Ectodermal cell (in vitro differentiated cells): ENCODE data around the gene ANP32B. TPM values are rescaled to one million over a fixed set of nuclear protein-coding genes. Genes with fewer than 3 reads are reported as not detected.
A peak's percentile ranks its signal among the peaks of the same experiment; 100 is the strongest.

Source experiments
- H3K27ac ChIP-seq: 2 replicates; pipeline ENCODE4 v1.7.0; 2013; ENCODE audit warnings: mild to moderate bottlenecking, low read depth, low read length; ENCODE audit not compliant: insufficient read depth, poor library complexity, severe bottlenecking
- H3K27me3 ChIP-seq: 2 replicates; pipeline ENCODE4 v1.7.0; 2013; ENCODE audit warnings: mild to moderate bottlenecking, low read length; ENCODE audit not compliant: insufficient read depth, control insufficient read depth, poor library complexity, severe bottlenecking
- H3K36me3 ChIP-seq: one replicate; pipeline ENCODE4 v1.7.0; 2013; ENCODE audit warnings: low read length; ENCODE audit not compliant: control insufficient read depth, insufficient read depth
- H3K4me1 ChIP-seq: one replicate; pipeline ENCODE4 v1.7.0; 2013; ENCODE audit warnings: low read length; ENCODE audit not compliant: control insufficient read depth, insufficient read depth
- H3K4me3 ChIP-seq: 2 replicates; pipeline ENCODE4 v1.7.0; 2013; ENCODE audit warnings: low read depth, low read length, control low read depth; ENCODE audit not compliant: insufficient read depth
- H3K9me3 ChIP-seq: 2 replicates; pipeline ENCODE4 v1.7.0; 2013; ENCODE audit warnings: mild to moderate bottlenecking, low read length, moderate library complexity; ENCODE audit not compliant: control insufficient read depth
- WGBS, 2 experiments: methylation state at CpG; one replicate each; pipeline ENCODE4 v1.1.7; 2013; ENCODE audit warnings: missing lambda C conversion rate in 2 of 2; 5-methylcytosine and 5-hydroxymethylcytosine counted together
- polyA plus RNA-seq, 4 experiments: library from polyadenylated mRNA; stranded (reverse); fragments of 50-300 nt; gene quantifications; one replicate each; pipeline ENCODE4 v1.2.3, GENCODE V29; 2013

ANP32B gene
- polyA plus RNA-seq (2013, experiment 1 of 4): 184 TPM
- 166 TPM for polyA plus RNA-seq (2013, experiment 2 of 4)
- polyA plus RNA-seq (2013, experiment 3 of 4): 161 TPM
- polyA plus RNA-seq (2013, experiment 4 of 4): 172 TPM

DNA sequence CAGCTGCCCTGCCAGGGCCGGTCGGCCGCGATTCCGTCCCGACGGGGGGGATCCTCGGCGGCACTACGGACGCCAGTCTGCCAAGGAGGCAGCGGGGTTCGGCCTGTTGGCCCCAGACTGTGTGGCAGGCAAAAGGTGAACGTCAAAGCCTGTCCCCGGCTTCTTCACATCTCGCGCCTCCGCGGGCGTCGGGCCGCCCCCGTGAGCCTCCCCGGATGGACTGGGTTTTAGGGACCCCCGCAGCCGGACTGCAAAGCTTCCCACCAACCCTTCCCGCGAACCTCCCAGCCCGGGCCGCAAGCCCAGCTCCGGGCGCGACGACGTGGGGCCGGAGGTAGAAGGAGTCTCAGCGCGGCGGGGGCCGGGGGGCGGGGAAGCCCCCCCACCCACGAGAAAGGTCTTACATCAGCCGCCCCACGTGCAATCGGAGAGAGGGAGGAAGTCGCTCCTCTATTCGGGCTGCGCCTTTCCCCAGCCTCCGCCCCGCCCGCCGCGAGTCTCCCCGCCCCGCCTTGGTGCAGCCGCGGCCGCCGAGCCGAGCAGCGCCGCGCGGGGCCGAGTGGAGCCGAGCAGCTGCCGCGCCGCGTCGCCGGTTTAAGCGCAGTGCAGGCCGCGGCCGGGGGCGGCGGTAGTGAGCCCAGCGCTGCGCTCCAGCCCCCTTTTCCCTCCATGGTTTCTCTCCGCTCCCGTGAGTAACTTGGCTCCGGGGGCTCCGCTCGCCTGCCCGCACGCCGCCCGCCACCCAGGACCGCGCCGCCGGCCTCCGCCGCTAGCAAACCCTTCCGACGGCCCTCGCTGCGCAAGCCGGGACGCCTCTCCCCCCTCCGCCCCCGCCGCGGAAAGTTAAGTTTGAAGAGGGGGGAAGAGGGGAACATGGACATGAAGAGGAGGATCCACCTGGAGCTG lies at the start of gene ANP32B:
ANP32B (plus strand) TSS at position 659 of the 906 bp plus-strand sequence; CDS start at position 874, 215 bp downstream.
- H3K36me3 ChIP-seq: no peaks in the 10 kb centered on the region
- 0 to 1% methylated on average over 104 to 105 of the region's 105 CpGs for WGBS, 2 experiments
- no peaks in the 10 kb centered on the region for H3K9me3 ChIP-seq
- H3K4me1 ChIP-seq: no peaks in the 10 kb centered on the region
- peaks cover 66% of the 10 kb centered on the region for H3K27me3 ChIP-seq
- H3K27ac ChIP-seq: peak within 1 kb of the TSS; percentile 74
- H3K4me3 ChIP-seq: peak within 1 kb of the TSS; percentile 90

DNA sequence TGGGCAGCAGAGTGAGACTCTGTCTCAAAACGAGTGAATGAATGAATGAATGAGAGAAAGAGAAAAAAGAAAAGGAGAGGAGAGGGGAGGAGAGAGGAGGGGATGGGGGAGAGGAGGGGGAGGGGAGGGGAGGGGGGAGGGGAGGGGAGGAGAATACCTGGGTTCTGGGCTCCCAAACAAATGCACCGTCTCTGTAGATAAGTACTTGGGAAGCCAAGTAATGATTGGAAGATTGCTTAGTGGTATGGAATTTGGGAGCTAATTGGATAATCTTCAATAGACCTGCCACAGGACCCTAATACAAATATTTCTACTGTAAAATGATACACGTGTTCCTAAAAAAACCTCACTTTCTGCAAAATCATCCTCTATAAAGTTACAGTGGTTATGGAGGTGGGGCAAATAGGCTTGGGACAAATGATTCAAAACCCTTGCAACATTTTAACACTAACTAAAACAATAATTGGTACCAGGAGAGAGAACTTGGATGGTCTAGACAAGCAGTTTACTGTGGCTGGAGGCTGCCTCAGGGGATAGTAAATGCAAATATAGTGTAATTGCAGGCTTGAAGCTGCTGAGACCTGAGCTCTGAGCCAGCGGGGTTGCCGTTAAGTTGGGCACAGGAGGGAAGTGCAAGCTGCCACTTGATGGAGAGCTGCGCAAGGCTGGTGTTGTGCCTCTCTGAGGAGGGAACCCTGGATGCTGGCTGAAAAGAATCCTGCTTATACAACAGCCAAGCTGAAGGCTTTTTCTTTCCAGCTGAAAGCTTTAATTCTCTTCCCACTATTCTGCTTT lies 48.6 kb upstream of the ANP32B start:
- no peaks in the 10 kb centered on the region for H3K36me3 ChIP-seq
- H3K4me3 ChIP-seq: no peak overlapping the region
- H3K9me3 ChIP-seq: no peaks in the 10 kb centered on the region
- peaks cover 86% of the 10 kb centered on the region for H3K27me3 ChIP-seq
- WGBS, 2 experiments: 27 to 42% methylated on average over 4 to 5 of the region's 6 CpGs
- no peak overlapping the region for H3K27ac ChIP-seq
- H3K4me1 ChIP-seq: no peaks in the 10 kb centered on the region

DNA sequence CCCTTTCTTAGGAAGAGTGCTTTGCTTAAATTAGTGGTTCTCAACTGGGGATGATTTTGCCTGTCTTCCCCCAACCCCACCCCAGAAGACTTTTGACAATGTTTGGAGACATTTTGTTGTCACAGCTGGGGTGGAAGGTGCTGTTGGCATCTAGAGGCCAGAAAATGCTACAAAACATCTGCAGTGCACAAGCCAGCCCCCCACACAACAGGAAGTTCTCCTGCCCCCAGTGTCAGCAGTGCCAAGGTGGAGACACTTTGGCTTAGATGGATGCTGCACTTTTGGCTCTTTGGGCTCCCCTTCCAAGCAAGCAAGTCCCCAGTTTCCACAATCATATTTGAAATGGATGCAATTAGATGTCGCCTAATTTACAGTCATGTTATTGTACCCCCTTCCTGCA lies 47.9 kb upstream of the ANP32B start:
- H3K4me3 ChIP-seq: no peak overlapping the region
- peaks cover 86% of the 10 kb centered on the region for H3K27me3 ChIP-seq
- 79 to 83% methylated on average over 1 of the region's 1 CpG for WGBS, 2 experiments

DNA sequence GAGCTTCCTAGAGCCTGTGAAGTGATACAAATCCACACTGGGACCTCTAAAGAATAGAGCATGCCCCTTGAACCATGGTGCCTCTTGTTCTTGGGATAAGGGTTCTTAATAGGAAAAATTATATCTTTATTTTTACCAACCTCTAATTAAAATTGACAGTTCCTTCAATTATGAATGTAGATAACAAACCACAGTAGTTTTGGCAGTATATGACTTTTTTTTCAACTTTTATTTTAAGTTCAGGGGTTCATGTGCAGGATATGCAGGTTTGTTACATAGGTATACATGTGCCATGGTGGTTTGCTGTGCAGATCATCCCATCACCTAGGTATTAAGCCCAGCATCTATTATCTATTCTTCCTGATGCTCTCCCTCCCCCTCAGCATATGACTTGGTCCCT lies 46.1 kb upstream of the ANP32B start:
- Histone ChIP-seq H3K27me3 (peaks cover 86% of the 10 kb centered on the region), H3K27ac (no peak overlapping the region), H3K9me3 (no peaks in the 10 kb centered on the region), H3K4me1 (no peaks in the 10 kb centered on the region), H3K36me3 (no peaks in the 10 kb centered on the region), H3K4me3 (no peak overlapping the region)

More for the DNA sequence above, 47.9 kb upstream of the ANP32B start:
- Histone ChIP-seq H3K27ac (no peak overlapping the region), H3K9me3 (no peaks in the 10 kb centered on the region), H3K36me3 (no peaks in the 10 kb centered on the region), H3K4me1 (no peaks in the 10 kb centered on the region)

DNA sequence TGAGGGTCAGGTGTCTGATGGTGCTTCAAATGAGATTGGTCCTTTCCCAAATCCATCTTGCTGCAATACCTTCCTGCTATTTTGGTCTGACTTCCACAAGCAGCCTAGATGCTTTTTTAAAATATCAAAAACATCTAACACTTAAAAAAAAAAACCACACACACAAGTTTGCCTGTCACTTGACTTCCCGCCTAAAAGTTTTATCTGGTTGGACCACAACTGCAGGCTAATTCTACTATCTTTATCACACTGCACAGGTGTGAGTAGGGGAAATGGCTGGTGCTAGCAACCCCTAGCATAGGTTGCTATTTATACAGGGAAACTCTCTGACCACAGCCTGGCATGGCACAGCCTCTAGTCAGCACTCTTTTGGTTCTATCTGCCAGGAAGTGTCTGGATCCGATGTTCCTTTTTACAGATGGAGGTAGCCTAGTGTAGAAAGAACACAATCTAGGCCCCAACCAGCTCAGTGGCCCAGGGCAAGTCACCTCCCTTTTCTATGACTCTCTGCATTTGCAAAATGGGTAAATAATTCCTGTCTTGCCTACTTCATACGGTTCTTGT lies 45.0 kb upstream of the ANP32B start, which contains the start of gene HEMGN:
HEMGN (minus strand) TSS at position 92 of the 564 bp plus-strand sequence; CDS start at position 56, 36 bp downstream.
- Histone ChIP-seq H3K36me3 (no peaks in the 10 kb centered on the region), H3K27ac (no peak within 1 kb of the TSS), H3K9me3 (no peaks in the 10 kb centered on the region), H3K27me3 (peaks cover 95% of the 10 kb centered on the region), H3K4me1 (no peaks in the 10 kb centered on the region), H3K4me3 (no peak within 1 kb of the TSS)
- 81 to 82% methylated on average over 2 of the region's 3 CpGs for WGBS, 2 experiments

DNA sequence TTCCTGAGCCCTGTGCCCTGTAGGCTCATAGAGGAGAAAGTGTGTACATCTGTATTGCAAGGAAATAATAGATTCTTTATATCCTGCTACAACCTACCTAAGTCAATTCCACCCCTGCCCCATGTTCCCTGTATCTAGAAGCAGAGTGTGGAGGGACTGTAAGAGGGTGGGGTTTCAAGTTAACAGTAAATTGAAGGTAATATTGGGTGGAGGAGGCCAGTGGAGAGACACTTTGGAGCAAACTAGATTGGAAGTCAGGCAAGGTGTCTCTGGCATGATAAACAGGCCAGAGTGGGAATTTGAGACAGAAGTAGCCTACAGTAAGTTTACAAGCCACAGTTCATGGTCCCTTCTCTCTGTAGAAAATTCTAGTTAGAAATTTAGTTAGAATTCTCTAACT lies 42.9 kb upstream of the ANP32B start:
- H3K27me3 ChIP-seq: peaks cover 97% of the 10 kb centered on the region
- H3K4me3 ChIP-seq: no peak overlapping the region
- H3K36me3 ChIP-seq: no peaks in the 10 kb centered on the region
- no peaks in the 10 kb centered on the region for H3K4me1 ChIP-seq
- no peaks in the 10 kb centered on the region for H3K9me3 ChIP-seq
- H3K27ac ChIP-seq: no peak overlapping the region

DNA sequence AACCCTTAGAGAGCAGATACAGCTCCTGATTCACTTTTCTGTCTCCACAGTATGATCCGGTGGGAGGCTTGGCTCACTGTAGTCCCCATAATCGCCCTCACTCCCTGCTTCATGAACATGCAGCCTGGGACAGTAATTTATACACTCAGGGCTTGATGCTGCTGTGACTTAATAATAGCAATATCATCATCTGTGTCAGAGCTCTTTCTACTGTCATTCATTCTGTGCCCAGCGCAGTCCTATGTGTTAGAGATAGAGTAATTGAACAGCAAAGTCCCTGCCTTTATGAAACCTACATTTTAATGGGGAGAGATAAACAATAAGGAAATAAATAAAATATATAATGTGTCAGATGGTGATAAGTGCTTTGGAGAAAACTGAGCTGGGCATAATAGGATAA lies 42.4 kb upstream of the ANP32B start:
- H3K9me3 ChIP-seq: no peaks in the 10 kb centered on the region
- H3K27ac ChIP-seq: no peak overlapping the region
- peaks cover 92% of the 10 kb centered on the region for H3K27me3 ChIP-seq
- H3K4me1 ChIP-seq: no peaks in the 10 kb centered on the region
- 64 to 70% methylated on average over 3 of the region's 3 CpGs for WGBS, 2 experiments
- no peaks in the 10 kb centered on the region for H3K36me3 ChIP-seq
- H3K4me3 ChIP-seq: no peak overlapping the region

DNA sequence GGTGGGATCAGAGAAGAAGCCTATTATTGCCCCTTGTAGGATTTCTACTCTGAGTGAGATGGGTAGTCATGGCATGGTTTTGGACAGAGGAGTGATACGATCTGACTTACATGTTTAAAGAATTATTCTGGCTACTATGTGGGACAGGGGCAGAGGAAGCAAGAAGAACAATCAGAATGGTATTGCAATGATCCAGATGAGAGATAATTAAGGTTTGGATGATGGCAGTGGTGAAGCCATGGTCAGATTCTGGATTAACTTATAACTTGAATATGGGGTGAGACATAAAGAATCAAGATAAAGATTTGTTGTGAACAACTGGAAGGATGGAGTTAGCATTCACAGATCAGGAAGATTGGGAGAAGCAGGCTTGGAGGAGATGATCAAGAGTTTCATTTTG lies 41.8 kb upstream of the ANP32B start:
- Histone ChIP-seq H3K4me3 (no peak overlapping the region), H3K27ac (no peak overlapping the region), H3K27me3 (peaks cover 86% of the 10 kb centered on the region), H3K9me3 (no peaks in the 10 kb centered on the region), H3K36me3 (no peaks in the 10 kb centered on the region), H3K4me1 (no peaks in the 10 kb centered on the region)
- 88 to 94% methylated on average over 1 of the region's 1 CpG for WGBS, 2 experiments

DNA sequence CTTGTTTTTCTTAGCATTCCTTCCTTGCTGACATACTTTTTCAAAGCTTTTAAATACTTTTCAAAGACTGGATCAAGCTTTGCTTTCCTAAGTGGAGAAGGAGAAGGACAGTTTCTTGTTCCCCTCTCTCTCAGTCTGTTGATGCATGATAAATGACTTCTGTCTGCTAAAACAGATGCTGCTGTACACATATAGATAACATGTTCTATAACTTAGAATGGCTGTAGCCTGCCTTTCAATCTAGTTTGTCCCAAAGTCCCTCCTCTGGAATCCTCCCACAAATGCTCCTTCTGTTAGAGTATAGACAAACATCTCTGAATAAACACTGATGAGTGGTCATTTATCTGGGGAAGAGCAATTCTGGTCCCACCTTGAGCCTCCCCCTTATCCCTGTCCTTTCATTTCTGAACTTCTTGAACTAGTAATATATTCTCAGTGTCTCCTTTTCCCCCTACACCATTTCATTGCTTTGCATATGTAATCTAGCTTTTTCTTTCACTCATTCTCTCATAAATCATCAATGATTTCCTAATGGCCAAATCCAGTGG lies 39.8 kb upstream of the ANP32B start:
- no peaks in the 10 kb centered on the region for H3K9me3 ChIP-seq
- no peaks in the 10 kb centered on the region for H3K36me3 ChIP-seq
- peaks cover 70% of the 10 kb centered on the region for H3K27me3 ChIP-seq
- no peak overlapping the region for H3K27ac ChIP-seq
- H3K4me1 ChIP-seq: no peaks in the 10 kb centered on the region
- H3K4me3 ChIP-seq: no peak overlapping the region
